GM19099 (cell line): ENCODE results near the gene MAGI1.

ENCODE experiments used
- POLR2A ChIP-seq: IDR thresholded peaks from 3 replicates; pipeline ENCODE4 v1.6.1; 2011; ENCODE audit warnings: low read depth; ENCODE audit not compliant: insufficient read length; ENCODE audit errors: extremely low read depth

Gene MAGI1

GRCh38 chr3:65597952-65598413, 440.7 kb downstream of the MAGI1 start:
- TF ChIP-seq POLR2A, result no peak

GRCh38 chr3:65597226-65597951, 441.3 kb downstream of the MAGI1 start:
- no peak for TF ChIP-seq POLR2A

- TF ChIP-seq POLR2A, result no peak
These were observed 442.0 kb downstream of the MAGI1 start for GRCh38 chr3:65596571-65597225.

DNA sequence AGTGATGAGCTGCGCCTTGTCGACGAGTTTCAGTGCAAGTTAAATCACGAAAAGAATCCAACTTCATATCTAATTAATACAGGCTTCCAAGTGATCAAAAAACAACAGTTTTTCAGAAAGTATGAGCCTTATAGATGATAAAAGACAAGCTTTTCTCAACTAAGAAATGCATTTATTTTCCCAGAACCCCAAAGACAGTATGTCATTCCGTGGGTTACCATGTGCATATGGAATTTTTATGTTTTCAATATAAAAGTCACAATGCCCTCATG, 442.8 kb downstream of the MAGI1 start:
- TF ChIP-seq POLR2A, result no peak

GRCh38 chr3:65595222-65596028, 443.3 kb downstream of the MAGI1 start:
- no peak for TF ChIP-seq POLR2A

- TF ChIP-seq POLR2A, result no peak
These were observed 444.7 kb downstream of the MAGI1 start for GRCh38 chr3:65593780-65594752.

GRCh38 chr3:65591313-65591712, 447.4 kb downstream of the MAGI1 start:
- TF ChIP-seq POLR2A, result no peak

DNA sequence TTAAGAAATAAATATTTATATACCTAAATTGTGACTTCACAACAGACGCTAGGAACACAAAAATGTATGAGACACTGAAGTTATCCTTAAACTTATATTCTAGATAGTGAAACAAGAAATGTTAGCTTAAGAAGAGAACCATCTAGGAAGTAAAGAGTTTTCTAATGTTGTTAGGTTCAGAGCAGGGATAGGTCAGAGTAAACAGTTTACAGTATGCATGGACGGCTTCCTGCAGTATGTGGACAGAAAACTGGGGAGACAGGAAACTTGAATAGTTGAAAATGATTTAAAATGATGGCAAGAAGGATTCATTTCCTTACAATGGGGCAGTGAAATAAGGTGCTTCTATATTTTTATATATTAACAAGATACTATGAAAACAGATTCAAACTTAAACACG, 449.8 kb downstream of the MAGI1 start:
- TF ChIP-seq POLR2A, result no peak

DNA sequence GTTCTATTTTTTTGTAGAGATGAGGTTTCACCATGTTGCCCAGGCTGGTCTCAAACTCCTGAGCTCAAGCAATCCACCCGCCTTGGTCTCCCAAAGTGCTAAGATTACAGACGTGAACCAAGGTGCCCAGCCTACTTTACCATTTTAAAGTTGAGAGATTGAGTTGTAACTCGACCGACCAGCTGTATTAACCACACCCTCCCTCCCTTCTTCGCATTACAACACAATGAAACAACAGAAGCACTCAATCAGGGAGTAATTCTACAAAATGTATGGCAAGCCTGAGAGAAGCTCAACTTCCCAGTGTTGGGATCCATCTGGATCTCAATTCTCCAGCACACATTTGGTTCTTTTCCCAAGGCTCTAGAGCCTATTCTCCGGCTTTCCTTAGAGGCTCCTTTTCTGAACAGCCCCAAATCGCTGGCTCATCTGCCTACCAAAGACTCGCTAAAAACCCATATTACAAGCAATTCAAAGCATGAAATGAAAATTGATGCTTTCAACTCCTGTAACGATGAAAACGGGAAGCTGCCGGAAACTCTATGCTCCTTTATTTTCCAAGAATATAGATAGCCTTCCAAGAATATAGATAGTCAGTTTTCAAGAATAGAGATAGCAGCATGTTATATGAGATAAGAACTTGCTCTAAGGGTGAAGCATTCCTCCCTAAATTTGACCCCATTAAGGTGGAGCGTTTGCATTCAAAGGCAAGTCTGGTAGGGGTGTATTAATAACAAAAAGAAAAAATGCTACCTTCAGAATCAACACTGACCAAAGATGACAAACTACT, 450.9 kb downstream of the MAGI1 start:
- no peak for TF ChIP-seq POLR2A

GRCh38 chr3:65584913-65585312, 453.8 kb downstream of the MAGI1 start:
- TF ChIP-seq POLR2A, result no peak

- no peak for TF ChIP-seq POLR2A
These were observed 454.7 kb downstream of the MAGI1 start for GRCh38 chr3:65584002-65584401.

DNA sequence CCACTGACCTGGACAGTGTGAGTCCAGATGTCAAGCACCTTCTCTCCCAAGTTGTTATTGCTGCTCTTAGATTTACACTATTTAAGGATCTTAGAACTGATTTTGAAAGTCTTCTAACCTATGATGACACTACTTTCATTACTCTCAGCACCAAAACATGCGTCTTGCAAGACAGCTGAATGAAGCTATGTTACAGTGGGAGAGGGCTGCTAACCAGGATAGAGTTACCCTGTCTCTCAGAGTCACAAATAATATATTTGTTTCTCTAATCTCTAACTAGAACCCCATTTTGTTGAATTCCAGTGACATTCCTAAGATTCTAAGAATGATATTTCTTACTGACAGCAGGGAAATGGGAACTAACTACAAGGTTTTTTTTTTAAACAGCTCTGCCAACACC, 455.5 kb downstream of the MAGI1 start:
- no peak for TF ChIP-seq POLR2A

- no peak for TF ChIP-seq POLR2A
These were observed 456.6 kb downstream of the MAGI1 start for GRCh38 chr3:65582012-65582717.
